Sigmoid colon (tissue), 4 donors: ENCODE results near the gene TEX36.
"Not testable (repeated sequence)": the region's sequence is repeated elsewhere in the genome, so short reads cannot be mapped to it uniquely, and the experiment has no call there.

Experiments used
- CTCF ChIP-seq, 4 experiments: fragments of 450-650 bp in 3 of 4; fragments of 200-600 bp in 1 of 4; IDR thresholded peaks; one replicate each; pipeline ENCODE4 v1.5.1; 2016 to 2019; ENCODE audit warnings: antibody characterized with exemption in 4 of 4, mild to moderate bottlenecking in 3 of 4, moderate library complexity in 2 of 4
- EP300 ChIP-seq, 4 donors: sonication (generic); formaldehyde crosslinking; IDR thresholded peaks; one replicate each; pipeline ENCODE4 v1.6.1; 2017; ENCODE audit warnings: antibody characterized with exemption in 4 of 4
- POLR2A ChIP-seq, 2 donors: fragments of 450-650 bp; IDR thresholded peaks; one replicate each; pipeline ENCODE4 v1.6.1; 2016; ENCODE audit warnings: antibody characterized with exemption in 2 of 2, mild to moderate bottlenecking in 2 of 2, moderate library complexity in 2 of 2
- POLR2AphosphoS5 ChIP-seq, 4 donors: sonication (generic); formaldehyde crosslinking; IDR thresholded peaks; one replicate each; pipeline ENCODE4 v1.6.1; 2017; ENCODE audit warnings: antibody characterized with exemption in 4 of 4

GRCh38 chr10:125714728-125715127, 31.8 kb upstream of the TEX36 start:
- TF ChIP-seq CTCF, POLR2A, POLR2AphosphoS5, EP300 (IDR thresholded peaks at IDR 0.05): not testable (repeated sequence)
